HEK293T (cell line): Measurements from ENCODE around the gene RAP1GAP.

Source experiments
- ARNT ChIP-seq: fragments of 450-650 bp; IDR thresholded peaks from 2 replicates; pipeline ENCODE4 v1.6.1; 2017; ENCODE audit warnings: mild to moderate bottlenecking
- CTBP1 ChIP-seq: fragments of 450-650 bp; IDR thresholded peaks from 2 replicates; pipeline ENCODE4 v1.6.1; 2016; ENCODE audit warnings: borderline replicate concordance
- ELF4 ChIP-seq: fragments of 450-650 bp; IDR thresholded peaks from 2 replicates; pipeline ENCODE4 v1.6.1; 2017; ENCODE audit warnings: antibody characterized with exemption
- FOXK2 ChIP-seq: fragments of 450-650 bp; IDR thresholded peaks from 2 replicates; pipeline ENCODE4 v1.6.1; 2016; ENCODE audit warnings: mild to moderate bottlenecking
- SP1 ChIP-seq: fragments of 450-650 bp; IDR thresholded peaks from 2 replicates; pipeline ENCODE4 v1.6.1; 2017
- SUZ12 ChIP-seq: fragments of 450-650 bp; IDR thresholded peaks from 2 replicates; pipeline ENCODE4 v1.6.1; 2016; ENCODE audit warnings: mild to moderate bottlenecking
- TARDBP ChIP-seq: fragments of 450-650 bp; IDR thresholded peaks from 2 replicates; pipeline ENCODE4 v1.6.1; 2016
- ZNF384 ChIP-seq: fragments of 450-650 bp; IDR thresholded peaks from 2 replicates; pipeline ENCODE4 v1.6.1; 2016

- TF ChIP-seq SUZ12 (no peak), ARNT (no peak), ZNF384 (no peak), CTBP1 (no peak), ELF4 (no peak), FOXK2 (no peak), SP1 (no peak), TARDBP (no peak)
Observed at GRCh38 chr1:21661886-21662285, 7.3 kb downstream of the RAP1GAP start.
